NCI-H524 treated with DMSO at 0.1 percent for 48 hours (cell line): ENCODE data around the gene IMMP2L.

ENCODE experiments used
- DNase-seq: peaks from one replicate; lab custom pipeline; 2025; lab: John Stamatoyannopoulos, UW

Gene IMMP2L

GRCh38 chr7:110867771-110868170 lies 694.5 kb downstream of the IMMP2L start:
- DNase-seq = no peak

- no peak for DNase-seq
Observed at GRCh38 chr7:110863258-110863657, 699.0 kb downstream of the IMMP2L start.

GRCh38 chr7:110861163-110861562 lies 701.1 kb downstream of the IMMP2L start:
- DNase-seq = no peak

- no peak for DNase-seq
Observed at GRCh38 chr7:110857106-110857505, 705.2 kb downstream of the IMMP2L start.

- DNase-seq = no peak
Observed at GRCh38 chr7:110856704-110857103, 705.6 kb downstream of the IMMP2L start.

GRCh38 chr7:110854651-110855050 lies 707.6 kb downstream of the IMMP2L start:
- no peak for DNase-seq

GRCh38 chr7:110854166-110854565 lies 708.1 kb downstream of the IMMP2L start:
- DNase-seq = no peak

- DNase-seq = no peak
Observed at GRCh38 chr7:110853263-110853662, 709.0 kb downstream of the IMMP2L start.

- no peak for DNase-seq
Observed at GRCh38 chr7:110852156-110852940, 709.9 kb downstream of the IMMP2L start.

- no peak for DNase-seq
Observed at GRCh38 chr7:110850224-110850623, 712.1 kb downstream of the IMMP2L start.

GRCh38 chr7:110842796-110843195 lies 719.5 kb downstream of the IMMP2L start:
- no peak for DNase-seq

GRCh38 chr7:110841840-110842545 lies 720.3 kb downstream of the IMMP2L start:
- DNase-seq = peak; percentile 73

- DNase-seq = peak; percentile 92
Observed at GRCh38 chr7:110839866-110840265, 722.4 kb downstream of the IMMP2L start.

- no peak for DNase-seq
Observed at GRCh38 chr7:110835849-110836248, 726.4 kb downstream of the IMMP2L start.

GRCh38 chr7:110835218-110835617 lies 727.1 kb downstream of the IMMP2L start:
- DNase-seq = no peak

- no peak for DNase-seq
Observed at GRCh38 chr7:110831419-110831818, 730.9 kb downstream of the IMMP2L start.

- no peak for DNase-seq
Observed at GRCh38 chr7:110830778-110831177, 731.5 kb downstream of the IMMP2L start.

- no peak for DNase-seq
Observed at GRCh38 chr7:110827936-110828335, 734.4 kb downstream of the IMMP2L start.

GRCh38 chr7:110827287-110827855 lies 734.9 kb downstream of the IMMP2L start:
- no peak for DNase-seq

GRCh38 chr7:110813986-110814385 lies 748.3 kb downstream of the IMMP2L start:
- no peak for DNase-seq

- DNase-seq = no peak
Observed at GRCh38 chr7:110809832-110810231, 752.5 kb downstream of the IMMP2L start.

- peak; percentile 95 for DNase-seq
Observed at GRCh38 chr7:110808361-110808760, 753.9 kb downstream of the IMMP2L start.

GRCh38 chr7:110804501-110804900 lies 757.8 kb downstream of the IMMP2L start:
- DNase-seq = no peak
